Measurements from ENCODE around the gene PPP2R5D. TPM values are rescaled to one million over a fixed set of nuclear protein-coding genes. Genes with fewer than 3 reads are reported as not detected.

Gene PPP2R5D
- polyA plus RNA-seq, 1 donor (not counting 4 experiments of a cell fraction or from before 2014, with no cell fraction given): 49.6 TPM

- H3K4me1 ChIP-seq (ENCODE audit: control insufficient read depth, extremely low read depth, insufficient read depth, low read length): no peaks in the 10 kb centered on the region
- no peaks in the 10 kb centered on the region for H3K27me3 ChIP-seq (ENCODE audit: control insufficient read depth, extremely low read depth, insufficient read depth, low read length)
- DNase-seq (ENCODE audit: low read depth, low spot score): no peak
- H3K9me3 ChIP-seq (ENCODE audit: control insufficient read depth, low read depth, low read length): no peaks in the 10 kb centered on the region
- H3K9me1 ChIP-seq (ENCODE audit: control insufficient read depth, extremely low read depth, insufficient read depth, low read length): no peaks in the 10 kb centered on the region
- no peak overlapping the region for H3K27ac ChIP-seq (ENCODE audit: control insufficient read depth, insufficient read depth, low read length)
- no peaks in the 10 kb centered on the region for H3K79me2 ChIP-seq (ENCODE audit: control insufficient read depth, insufficient read depth, low read length)
- H3K9ac ChIP-seq (ENCODE audit: control insufficient read depth, extremely low read depth, insufficient read depth, low read length): no peak overlapping the region
- no peak overlapping the region for H3K4me3 ChIP-seq (ENCODE audit: control insufficient read depth in 2 of 3, extremely low read depth in 1 of 3, insufficient read depth in 2 of 3, low read depth in 1 of 3, low read length in 3 of 3)
- no peak overlapping the region for H3K4me2 ChIP-seq (ENCODE audit: control insufficient read depth, extremely low read depth, insufficient read depth, low read depth, low read length)
- TF ChIP-seq EZH2 (IDR thresholded peaks at IDR 0.05; ENCODE audit: low read length) (no peak), CTCF (optimal IDR thresholded peaks at IDR 0.05 in 1 of 3, IDR thresholded peaks at IDR 0.05 in 1 of 3, conservative IDR thresholded peaks at IDR 0.05 in 1 of 3; ENCODE audit: extremely low read depth in 1 of 3, insufficient read depth in 2 of 3, low read length in 3 of 3) (no peak)
- peaks cover 2% of the 10 kb centered on the region for H4K20me1 ChIP-seq (ENCODE audit: control insufficient read depth, extremely low read depth, insufficient read depth, low read length)
- H2AFZ ChIP-seq (ENCODE audit: control insufficient read depth, low read length): no peak overlapping the region
- H3K36me3 ChIP-seq (ENCODE audit: control insufficient read depth in 2 of 2, extremely low read depth in 1 of 2, insufficient read depth in 2 of 2, low read length in 2 of 2): peaks cover 27 to 32% of the 10 kb centered on the region in 2 experiments
- dilution Hi-C loops (cut with MboI; ENCODE audit: extremely low pct_ligation_motif_present, low sequenced_read_pairs): no loop called here
- FAIRE-seq: no peak
These were observed 49.8 kb downstream of the PPP2R5D start for GRCh38 chr6:43034190-43034525.

DNA sequence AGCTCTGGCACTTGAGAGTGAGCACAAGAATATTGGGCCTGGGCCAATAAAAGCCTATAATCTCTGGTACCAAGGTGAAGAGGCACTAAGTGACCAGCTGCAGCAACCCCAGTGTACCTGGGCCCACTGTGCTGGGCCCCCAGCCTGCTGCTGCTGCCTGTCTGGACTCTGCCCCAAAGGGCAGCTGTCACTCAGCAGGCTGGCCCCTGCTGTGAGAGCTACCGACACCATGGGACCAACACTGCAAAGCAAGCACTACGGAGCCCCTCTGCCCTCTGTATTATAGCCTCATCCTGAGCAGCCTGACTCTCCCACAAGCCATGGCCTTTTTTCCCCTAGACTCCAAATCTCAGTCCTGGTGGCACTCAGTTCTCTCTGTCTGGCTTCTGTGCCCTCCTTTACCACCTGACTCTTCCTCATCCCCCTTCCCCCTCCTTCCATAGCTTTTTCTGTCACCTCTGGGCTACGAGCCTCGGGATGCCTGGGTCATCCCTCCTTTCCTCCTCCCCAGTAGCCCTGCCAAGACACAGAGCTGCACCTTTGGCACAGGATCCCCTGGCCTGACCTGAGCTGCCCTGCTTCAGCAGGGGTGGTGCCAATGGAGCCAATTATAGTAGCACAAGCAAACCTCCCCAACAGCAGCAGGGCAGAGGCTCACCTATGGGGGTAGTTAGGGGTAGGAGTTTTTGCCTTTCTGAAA lies 51.3 kb downstream of the PPP2R5D start:
- no peaks in the 10 kb centered on the region for H3K9me1 ChIP-seq (ENCODE audit: control insufficient read depth, extremely low read depth, insufficient read depth, low read length)
- no peaks in the 10 kb centered on the region for H3K4me1 ChIP-seq (ENCODE audit: control insufficient read depth, extremely low read depth, insufficient read depth, low read length)
- dilution Hi-C loops (cut with MboI; ENCODE audit: extremely low pct_ligation_motif_present, low sequenced_read_pairs): no loop called here
- peaks cover 29 to 30% of the 10 kb centered on the region in 2 experiments for H3K36me3 ChIP-seq (ENCODE audit: control insufficient read depth in 2 of 2, extremely low read depth in 1 of 2, insufficient read depth in 2 of 2, low read length in 2 of 2)
- FAIRE-seq: no peak
- no peak overlapping the region for H3K27ac ChIP-seq (ENCODE audit: control insufficient read depth, insufficient read depth, low read length)
- TF ChIP-seq EZH2 (IDR thresholded peaks at IDR 0.05; ENCODE audit: low read length): no peak
- TF ChIP-seq CTCF (optimal IDR thresholded peaks at IDR 0.05 in 1 of 3, IDR thresholded peaks at IDR 0.05 in 1 of 3, conservative IDR thresholded peaks at IDR 0.05 in 1 of 3; ENCODE audit: extremely low read depth in 1 of 3, insufficient read depth in 2 of 3, low read length in 3 of 3): no peak
- no peak for DNase-seq (ENCODE audit: low read depth, low spot score)
- no peaks in the 10 kb centered on the region for H3K27me3 ChIP-seq (ENCODE audit: control insufficient read depth, extremely low read depth, insufficient read depth, low read length)
- peaks cover 2% of the 10 kb centered on the region for H4K20me1 ChIP-seq (ENCODE audit: control insufficient read depth, extremely low read depth, insufficient read depth, low read length)
- H3K9me3 ChIP-seq (ENCODE audit: control insufficient read depth, low read depth, low read length): no peaks in the 10 kb centered on the region
- H3K4me2 ChIP-seq (ENCODE audit: control insufficient read depth, extremely low read depth, insufficient read depth, low read depth, low read length): no peak overlapping the region
- H2AFZ ChIP-seq (ENCODE audit: control insufficient read depth, low read length): no peak overlapping the region
- H3K9ac ChIP-seq (ENCODE audit: control insufficient read depth, extremely low read depth, insufficient read depth, low read length): no peak overlapping the region
- H3K4me3 ChIP-seq (ENCODE audit: control insufficient read depth in 2 of 3, extremely low read depth in 1 of 3, insufficient read depth in 2 of 3, low read depth in 1 of 3, low read length in 3 of 3): no peak overlapping the region
- H3K79me2 ChIP-seq (ENCODE audit: control insufficient read depth, insufficient read depth, low read length): no peaks in the 10 kb centered on the region

Data from keratinocyte (primary cell).